DND-41 (cell line): ENCODE results near the gene PCCB.

Experiments
- ATAC-seq: fragments of 200-7000 bp; cut with Tn5 transposase; 3 replicates; pipeline ENCODE4 v1.9.1; 2021; ENCODE audit warnings: low read depth; ENCODE audit not compliant: insufficient read depth
- DNase-seq: peaks from one replicate; pipeline ENCODE4 v3.0.0-alpha.2; 2020
- H2AFZ ChIP-seq: 2 replicates; pipeline ENCODE4 v1.6.0; 2012; ENCODE audit warnings: low read depth, low read length
- H3K27ac ChIP-seq: 2 replicates; pipeline ENCODE4 v1.5.1; 2012; ENCODE audit warnings: low read length, inconsistent platforms
- H3K27me3 ChIP-seq: fragments of 200-600 bp; sonication (generic); 2 replicates; pipeline ENCODE4 v1.6.0; 2012; ENCODE audit warnings: low read length, mild to moderate bottlenecking, inconsistent platforms; ENCODE audit not compliant: insufficient read depth, poor library complexity
- H3K36me3 ChIP-seq: 2 replicates; pipeline ENCODE4 v1.5.1; 2012; ENCODE audit warnings: low read length, inconsistent platforms; ENCODE audit not compliant: insufficient read depth
- H3K4me1 ChIP-seq: 2 replicates; pipeline ENCODE4 v1.5.1; 2012; ENCODE audit warnings: mild to moderate bottlenecking, low read length; ENCODE audit not compliant: insufficient read depth
- H3K4me2 ChIP-seq: 2 replicates; pipeline ENCODE4 v1.6.0; 2012; ENCODE audit warnings: mild to moderate bottlenecking, moderate library complexity, low read length, inconsistent platforms; ENCODE audit not compliant: insufficient read depth
- H3K4me3 ChIP-seq, 2 experiments: fragments of 200-600 bp in 1 of 2; shearing (Covaris generic) in 1 of 2; 2 replicates each; pipeline ENCODE4 v1.5.1; 2012 to 2016; ENCODE audit warnings: inconsistent platforms in 2 of 2, low read length in 2 of 2, mild to moderate bottlenecking in 2 of 2, low read depth in 1 of 2, moderate library complexity in 1 of 2
- H3K79me2 ChIP-seq: 2 replicates; pipeline ENCODE4 v1.6.0; 2012; ENCODE audit warnings: low read length, inconsistent platforms; ENCODE audit not compliant: insufficient read depth
- H3K9ac ChIP-seq: 2 replicates; pipeline ENCODE4 v1.6.0; 2012; ENCODE audit warnings: low read depth, mild to moderate bottlenecking, inconsistent platforms, low read length, moderate library complexity
- H3K9me3 ChIP-seq: 2 replicates; pipeline ENCODE4 v1.5.1; 2012; ENCODE audit warnings: low read length, moderate library complexity, mild to moderate bottlenecking, inconsistent platforms; ENCODE audit not compliant: insufficient read depth, severe bottlenecking
- H4K20me1 ChIP-seq: 2 replicates; pipeline ENCODE4 v1.6.0; 2012; ENCODE audit warnings: low read length; ENCODE audit not compliant: insufficient read depth
- CTCF ChIP-seq: IDR thresholded peaks from 2 replicates; pipeline ENCODE4 v1.5.1; 2012; ENCODE audit warnings: borderline replicate concordance, low read length, moderate library complexity, mild to moderate bottlenecking; ENCODE audit not compliant: poor library complexity, severe bottlenecking; ENCODE audit errors: extremely low read depth
- EZH2 ChIP-seq: IDR thresholded peaks from 3 replicates; pipeline ENCODE4 v1.6.1; 2012; ENCODE audit warnings: borderline replicate concordance, low read depth, mild to moderate bottlenecking, moderate library complexity, low read length, inconsistent platforms; ENCODE audit not compliant: severe bottlenecking

PCCB gene

GRCh38 chr3:136258199-136258598, 8.1 kb downstream of the PCCB start:
- ATAC-seq (no peak), DNase-seq (no peak)
- Histone ChIP-seq H3K4me1 (peaks cover under 1% of the 10 kb centered on the region; the same call in 1 of the 2 replicates), H4K20me1 (peaks cover 9% of the 10 kb centered on the region; the same call in 1 of the 2 replicates), H3K36me3 (peaks cover 75% of the 10 kb centered on the region), H3K27me3 (no peaks in the 10 kb centered on the region), H3K9me3 (no peaks in the 10 kb centered on the region), H3K4me2 (no peak overlapping the region), H3K9ac (no peak overlapping the region), H3K79me2 (peaks cover 39% of the 10 kb centered on the region), H3K4me3 (no peak overlapping the region), H3K27ac (no peak overlapping the region), H2AFZ (no peak overlapping the region)
- TF ChIP-seq CTCF (no peak), EZH2 (no peak)

- Histone ChIP-seq H3K4me3 (no peak overlapping the region), H3K4me1 (no peaks in the 10 kb centered on the region), H3K36me3 (peaks cover 85% of the 10 kb centered on the region), H3K27me3 (no peaks in the 10 kb centered on the region), H3K4me2 (no peak overlapping the region), H3K79me2 (peaks cover 7% of the 10 kb centered on the region; the same call in 1 of the 2 replicates), H3K27ac (no peak overlapping the region), H3K9me3 (no peaks in the 10 kb centered on the region), H4K20me1 (no peaks in the 10 kb centered on the region; the same call in 1 of the 2 replicates), H2AFZ (no peak overlapping the region), H3K9ac (no peak overlapping the region)
- TF ChIP-seq EZH2: no peak
- no peak for TF ChIP-seq CTCF
- ATAC-seq (no peak), DNase-seq (no peak)
Observed at GRCh38 chr3:136261826-136262225, 11.7 kb downstream of the PCCB start.

GRCh38 chr3:136262559-136262958, 12.4 kb downstream of the PCCB start:
- Histone ChIP-seq H3K27ac (no peak overlapping the region), H3K36me3 (peaks cover 87% of the 10 kb centered on the region), H2AFZ (no peak overlapping the region)

More at GRCh38 chr3:136262559-136262958, 12.4 kb downstream of the PCCB start:
- no peaks in the 10 kb centered on the region for H3K4me1 ChIP-seq
- no peaks in the 10 kb centered on the region for H3K9me3 ChIP-seq
- DNase-seq: no peak
- no peaks in the 10 kb centered on the region for H3K27me3 ChIP-seq
- H4K20me1 ChIP-seq: no peaks in the 10 kb centered on the region; the same call in 1 of the 2 replicates
- no peak overlapping the region for H3K4me2 ChIP-seq
- H3K9ac ChIP-seq: no peak overlapping the region
- peaks cover 5% of the 10 kb centered on the region; the same call in 1 of the 2 replicates for H3K79me2 ChIP-seq
- TF ChIP-seq CTCF (no peak), EZH2 (no peak)
- H3K4me3 ChIP-seq: no peak overlapping the region
- ATAC-seq: no peak
